Activated CD4-positive, alpha-beta T cell treated with anti-CD3 and anti-CD28 coated beads, Interleukin-10, Interleukin-2, amounts not matched to agents 100 ng/mL and 50 ng/mL, durations not matched to agents 16 hours and 8 hours (primary cell): ENCODE measurements around the gene TWIST2.

ENCODE experiments used
- DNase-seq: peaks from one replicate; pipeline ENCODE4 v3.0.0-alpha.2; 2020

TWIST2 gene

GRCh38 chr2:238925281-238925680 lies 77.4 kb downstream of the TWIST2 start:
- no peak for DNase-seq

GRCh38 chr2:238925816-238926521 lies 78.1 kb downstream of the TWIST2 start:
- no peak for DNase-seq

- DNase-seq = no peak
These were observed 79.1 kb downstream of the TWIST2 start for GRCh38 chr2:238926761-238927611.

- no peak for DNase-seq
These were observed 80.0 kb downstream of the TWIST2 start for GRCh38 chr2:238927746-238928519.

GRCh38 chr2:238928520-238929241 lies 80.8 kb downstream of the TWIST2 start:
- no peak for DNase-seq

- DNase-seq = no peak
These were observed 81.6 kb downstream of the TWIST2 start for GRCh38 chr2:238929242-238930081.

- no peak for DNase-seq
These were observed 82.3 kb downstream of the TWIST2 start for GRCh38 chr2:238930216-238930615.

- DNase-seq = no peak
These were observed 88.5 kb downstream of the TWIST2 start for GRCh38 chr2:238936162-238937052.

- DNase-seq = no peak
These were observed 90.1 kb downstream of the TWIST2 start for GRCh38 chr2:238938003-238938400.

- no peak for DNase-seq
These were observed 90.6 kb downstream of the TWIST2 start for GRCh38 chr2:238938401-238939055.

GRCh38 chr2:238939074-238939473 lies 91.2 kb downstream of the TWIST2 start:
- DNase-seq = no peak

GRCh38 chr2:238939521-238940403 lies 91.9 kb downstream of the TWIST2 start:
- DNase-seq = no peak

- no peak for DNase-seq
These were observed 92.9 kb downstream of the TWIST2 start for GRCh38 chr2:238940806-238941205.

GRCh38 chr2:238941262-238941792 lies 93.4 kb downstream of the TWIST2 start:
- DNase-seq = no peak

- DNase-seq = no peak
These were observed 94.3 kb downstream of the TWIST2 start for GRCh38 chr2:238942080-238942725.

- no peak for DNase-seq
These were observed 94.9 kb downstream of the TWIST2 start for GRCh38 chr2:238942726-238943300.

- no peak for DNase-seq
These were observed 95.6 kb downstream of the TWIST2 start for GRCh38 chr2:238943338-238944067.
